AG04450 (cell line): ENCODE measurements around the gene APEX1. TPM values are rescaled to one million over a fixed set of nuclear protein-coding genes. Genes with fewer than 3 reads are reported as not detected.

Source experiments
- CTCF ChIA-PET: fragments of 300-600, 350-600 bp; formaldehyde crosslinking; extraction: SDS; loops from one replicate; lab custom pipeline; 2022; ENCODE audit warnings: antibody characterized with exemption, inconsistent platforms; lab: Charles Lee
- POLR2A ChIA-PET: fragments of 350-600 bp; formaldehyde crosslinking; extraction: SDS; loops from one replicate; lab custom pipeline; 2021; ENCODE audit warnings: antibody characterized with exemption, inconsistent platforms; lab: Yijun Ruan, JAX
- DNase-seq: peaks from one replicate; pipeline ENCODE4 v3.0.0-alpha.2; 2011; ENCODE audit warnings: low read depth, low spot score
- H3K27ac ChIP-seq: one replicate; pipeline ENCODE4 v1.5.1; 2012; ENCODE audit warnings: low read depth, low read length, control low read depth
- H3K27me3 ChIP-seq: one replicate; pipeline ENCODE4 v1.6.0; 2012; ENCODE audit warnings: low read length; ENCODE audit not compliant: control insufficient read depth, insufficient read depth
- H3K4me3 ChIP-seq: 2 replicates; pipeline ENCODE4 v1.5.1; 2011; ENCODE audit warnings: mild to moderate bottlenecking, low read depth, low read length, control low read depth
- H3K9me3 ChIP-seq: 2 replicates; pipeline ENCODE4 v1.5.1; 2012; ENCODE audit warnings: low read length; ENCODE audit not compliant: control insufficient read depth, insufficient read depth
- polyA plus RNA-seq: library from polyadenylated mRNA; depleted of rRNA; stranded (reverse); fragments of >200 nt; gene quantifications from 2 replicates; pipeline ENCODE4 v1.2.3, GENCODE V29; 2011
- TF ChIP-seq, protein P1 (sequence below): IDR thresholded peaks from 2 replicates; pipeline ENCODE4 v1.5.1; 2011; ENCODE audit warnings: low read depth, low read length, control low read depth, inconsistent platforms

The APEX1 gene
- polyA plus RNA-seq, 1 experiment, result 240 TPM

DNA sequence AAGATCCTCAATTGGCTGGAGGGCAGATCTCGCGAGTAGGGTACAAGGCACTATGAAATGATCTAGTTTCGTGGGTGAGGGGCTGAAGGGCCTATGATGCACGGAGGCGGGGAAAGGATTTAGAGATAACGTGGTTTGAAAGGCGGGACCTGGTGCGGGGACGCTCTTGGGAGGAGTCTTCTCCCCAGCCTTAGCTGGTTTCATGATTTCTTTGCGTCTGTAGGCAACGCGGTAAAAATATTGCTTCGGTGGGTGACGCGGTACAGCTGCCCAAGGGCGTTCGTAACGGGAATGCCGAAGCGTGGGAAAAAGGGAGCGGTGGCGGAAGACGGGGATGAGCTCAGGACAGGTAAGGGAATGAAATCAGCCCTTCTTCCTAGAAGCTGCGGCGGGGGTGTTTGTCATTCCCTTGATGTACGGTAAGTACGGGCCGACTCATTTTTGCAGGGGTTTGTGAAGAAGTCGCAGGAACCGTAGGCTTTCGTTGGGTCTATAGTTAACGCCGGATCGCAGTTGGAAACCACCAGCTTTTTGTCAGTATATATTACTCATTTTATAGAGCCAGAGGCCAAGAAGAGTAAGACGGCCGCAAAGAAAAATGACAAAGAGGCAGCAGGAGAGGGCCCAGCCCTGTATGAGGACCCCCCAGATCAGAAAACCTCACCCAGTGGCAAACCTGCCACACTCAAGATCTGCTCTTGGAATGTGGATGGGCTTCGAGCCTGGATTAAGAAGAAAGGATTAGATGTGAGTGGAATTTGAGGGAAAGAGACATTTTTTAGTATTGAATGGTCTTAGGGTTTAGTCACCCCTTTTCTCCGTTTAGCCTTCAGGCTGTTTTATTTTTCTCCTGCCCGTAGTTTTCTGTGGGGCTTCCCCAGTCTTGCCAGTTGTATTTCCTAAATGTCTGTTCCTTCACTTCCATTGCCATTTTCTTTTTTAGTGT, 602 bp downstream of the APEX1 start:
- H3K4me3 ChIP-seq, result peak overlapping the region; percentile 91
- DNase-seq, result peak; percentile 72
- TF ChIP-seq, protein P1, sequence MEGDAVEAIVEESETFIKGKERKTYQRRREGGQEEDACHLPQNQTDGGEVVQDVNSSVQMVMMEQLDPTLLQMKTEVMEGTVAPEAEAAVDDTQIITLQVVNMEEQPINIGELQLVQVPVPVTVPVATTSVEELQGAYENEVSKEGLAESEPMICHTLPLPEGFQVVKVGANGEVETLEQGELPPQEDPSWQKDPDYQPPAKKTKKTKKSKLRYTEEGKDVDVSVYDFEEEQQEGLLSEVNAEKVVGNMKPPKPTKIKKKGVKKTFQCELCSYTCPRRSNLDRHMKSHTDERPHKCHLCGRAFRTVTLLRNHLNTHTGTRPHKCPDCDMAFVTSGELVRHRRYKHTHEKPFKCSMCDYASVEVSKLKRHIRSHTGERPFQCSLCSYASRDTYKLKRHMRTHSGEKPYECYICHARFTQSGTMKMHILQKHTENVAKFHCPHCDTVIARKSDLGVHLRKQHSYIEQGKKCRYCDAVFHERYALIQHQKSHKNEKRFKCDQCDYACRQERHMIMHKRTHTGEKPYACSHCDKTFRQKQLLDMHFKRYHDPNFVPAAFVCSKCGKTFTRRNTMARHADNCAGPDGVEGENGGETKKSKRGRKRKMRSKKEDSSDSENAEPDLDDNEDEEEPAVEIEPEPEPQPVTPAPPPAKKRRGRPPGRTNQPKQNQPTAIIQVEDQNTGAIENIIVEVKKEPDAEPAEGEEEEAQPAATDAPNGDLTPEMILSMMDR, result no peak
- no peaks in the 10 kb centered on the region for H3K27me3 ChIP-seq
- CTCF ChIA-PET, result interaction anchor here (1.1 to 4.0 kb wide), 4 partner anchors 41 to 151 kb away, joined by 3 to 30 read pairs (median 3); partner anchors contain the start of gene PARP2
- POLR2A ChIA-PET, result interaction anchor here (0.6 to 2.1 kb wide), 10 partner anchors 9 to 123 kb away, joined by 3 to 30 read pairs (median 4); partner anchors contain the start of genes PARP2, PNP and TEP1
- peak overlapping the region; percentile 99 for H3K27ac ChIP-seq
- H3K9me3 ChIP-seq, result no peaks in the 10 kb centered on the region; the same call in 1 of the 2 replicates

DNA sequence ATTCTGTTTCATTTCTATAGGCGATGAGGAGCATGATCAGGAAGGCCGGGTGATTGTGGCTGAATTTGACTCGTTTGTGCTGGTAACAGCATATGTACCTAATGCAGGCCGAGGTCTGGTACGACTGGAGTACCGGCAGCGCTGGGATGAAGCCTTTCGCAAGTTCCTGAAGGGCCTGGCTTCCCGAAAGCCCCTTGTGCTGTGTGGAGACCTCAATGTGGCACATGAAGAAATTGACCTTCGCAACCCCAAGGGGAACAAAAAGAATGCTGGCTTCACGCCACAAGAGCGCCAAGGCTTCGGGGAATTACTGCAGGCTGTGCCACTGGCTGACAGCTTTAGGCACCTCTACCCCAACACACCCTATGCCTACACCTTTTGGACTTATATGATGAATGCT, 1.9 kb downstream of the APEX1 start:
- Histone ChIP-seq H3K4me3 (no peak overlapping the region), H3K27ac (no peak overlapping the region), H3K9me3 (no peaks in the 10 kb centered on the region; the same call in 1 of the 2 replicates), H3K27me3 (no peaks in the 10 kb centered on the region)
- CTCF ChIA-PET, result interaction anchor here (1.2 kb wide), 1 partner anchor 129 kb away, joined by 3 read pairs; no protein-coding TSS in a partner anchor
- POLR2A ChIA-PET, result no interaction called here
- DNase-seq, result no peak
- TF ChIP-seq, protein P1, result no peak

DNA sequence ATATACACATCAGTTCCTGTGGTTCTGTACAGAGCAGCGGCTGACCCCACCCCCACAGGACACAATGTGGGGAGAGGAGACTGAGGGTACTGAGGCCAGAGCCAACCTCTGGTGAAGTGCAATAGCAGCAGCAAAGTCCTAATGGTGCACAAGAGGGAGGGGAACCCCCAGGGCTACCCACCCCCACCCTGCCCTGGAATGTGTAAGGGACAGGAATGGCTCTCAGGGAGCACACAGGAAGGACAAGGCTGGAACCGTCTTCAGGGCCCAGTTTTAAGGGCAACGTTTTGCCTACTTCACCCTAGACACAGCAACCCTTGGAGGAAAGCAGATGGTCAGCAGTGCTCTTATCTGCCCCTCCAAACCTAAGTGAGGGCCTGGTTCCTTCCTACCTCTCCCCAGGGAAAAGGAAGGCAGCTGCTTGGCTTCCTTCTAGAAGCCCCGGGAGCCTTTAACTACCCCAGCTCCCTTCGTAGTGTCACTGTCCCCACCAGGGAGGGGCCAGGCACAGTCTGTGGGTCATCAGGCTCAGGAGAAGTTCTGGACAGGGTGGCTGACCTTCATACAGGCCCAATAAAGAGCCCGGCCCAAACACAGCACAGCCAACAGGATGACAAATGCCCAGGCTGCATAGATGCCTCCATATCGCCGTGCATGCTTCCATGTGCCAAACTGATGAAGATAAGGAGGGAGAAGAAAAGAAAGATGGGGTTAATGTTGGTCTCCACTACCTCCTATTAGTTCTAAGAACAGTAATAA, 3.2 kb downstream of the APEX1 start:
- Histone ChIP-seq H3K27me3 (no peaks in the 10 kb centered on the region), H3K9me3 (no peaks in the 10 kb centered on the region; the same call in 1 of the 2 replicates), H3K27ac (no peak overlapping the region), H3K4me3 (no peak overlapping the region)
- DNase-seq, result no peak
- CTCF ChIA-PET, result interaction anchor here (0.6 kb wide), 1 partner anchor 147 kb away, joined by 3 read pairs; no protein-coding TSS in a partner anchor
- TF ChIP-seq, protein P1, result no peak
- POLR2A ChIA-PET, result no interaction called here

DNA sequence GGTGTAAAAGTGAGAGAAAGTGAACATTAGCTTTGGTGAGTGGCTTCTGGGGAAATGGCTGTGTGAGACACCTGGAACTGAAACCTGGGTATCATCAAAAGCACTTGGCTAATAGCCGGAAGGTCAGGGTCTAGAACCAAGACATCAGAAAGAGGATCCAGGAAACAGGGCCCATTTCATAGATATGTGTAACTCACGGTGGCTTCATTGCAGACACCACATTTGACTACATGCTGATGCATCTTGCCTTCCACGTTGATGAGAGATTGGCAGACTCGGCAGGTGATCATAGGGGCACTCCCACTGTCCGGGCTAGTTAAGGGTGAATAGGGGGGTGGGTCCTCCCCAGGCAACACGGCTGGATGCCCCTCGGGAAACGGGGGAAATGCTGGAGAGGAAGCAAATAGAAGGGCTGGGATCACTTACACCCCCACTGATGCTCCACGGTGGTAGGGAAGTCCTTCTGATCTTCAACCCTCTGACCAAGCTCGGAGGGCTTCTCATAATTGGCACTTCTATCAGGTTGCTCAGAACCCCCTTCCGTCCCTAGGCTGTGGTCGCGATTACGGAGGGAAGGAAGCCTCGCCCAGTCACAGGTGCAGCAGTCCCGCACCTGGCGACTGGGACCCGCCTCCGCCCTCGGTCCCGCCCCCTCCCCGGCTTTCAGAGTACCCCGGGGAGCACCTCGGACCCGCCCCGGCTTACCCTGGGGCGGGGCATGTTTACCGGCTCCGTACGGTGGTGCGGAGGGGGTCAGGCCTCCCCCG, 5.6 kb downstream of the APEX1 start:
- H3K4me3 ChIP-seq, result peak overlapping the region; percentile 94
- H3K27me3 ChIP-seq, result no peaks in the 10 kb centered on the region
- TF ChIP-seq, protein P1, result no peak
- no peaks in the 10 kb centered on the region; the same call in 1 of the 2 replicates for H3K9me3 ChIP-seq
- ChIA-PET CTCF (interaction anchor here (0.7 to 1.6 kb wide), 4 partner anchors 9 to 147 kb away, joined by 3 to 11 read pairs (median 4); no protein-coding TSS in a partner anchor), POLR2A (interaction anchor here (0.5 to 1.7 kb wide), 5 partner anchors 9 to 796 kb away, joined by 3 to 25 read pairs (median 9); partner anchors contain the start of genes PARP2 and PNP)
- DNase-seq, result no peak
- H3K27ac ChIP-seq, result peak overlapping the region; percentile 78
